Stimulated activated effector memory CD8-positive, alpha-beta T cell treated with anti-CD3 and anti-CD28 coated beads, Interleukin-12 subunit alpha, Interleukin-12 subunit beta, amount 100 ng/mL, for 72 hours (primary cell): ENCODE data around the gene ADAM15.

Source experiments
- ATAC-seq: fragments of 150-1000 bp; cut with Tn5 transposase; 2 replicates; pipeline ENCODE4 v1.10.0; 2021
- DNase-seq, 2 donors: peaks; one replicate each; pipeline ENCODE4 v3.0.0; 2021 to 2022; ENCODE audit warnings: low spot score in 2 of 2
- H3K27ac Mint-ChIP-seq: one replicate; pipeline ENCODE4 v1.8.0; 2022; ENCODE audit warnings: mild to moderate bottlenecking, mixed read lengths
- H3K36me3 Mint-ChIP-seq: one replicate; pipeline ENCODE4 v1.8.0; 2022; ENCODE audit warnings: mild to moderate bottlenecking, mixed read lengths
- H3K4me1 Mint-ChIP-seq: one replicate; pipeline ENCODE4 v1.8.0; 2022; ENCODE audit warnings: mixed read lengths
- H3K4me3 Mint-ChIP-seq: one replicate; pipeline ENCODE4 v1.8.0; 2022; ENCODE audit warnings: mild to moderate bottlenecking, mixed read lengths
- H3K9me3 Mint-ChIP-seq: one replicate; pipeline ENCODE4 v1.8.0; 2022; ENCODE audit warnings: mixed read lengths

The ADAM15 gene

DNA sequence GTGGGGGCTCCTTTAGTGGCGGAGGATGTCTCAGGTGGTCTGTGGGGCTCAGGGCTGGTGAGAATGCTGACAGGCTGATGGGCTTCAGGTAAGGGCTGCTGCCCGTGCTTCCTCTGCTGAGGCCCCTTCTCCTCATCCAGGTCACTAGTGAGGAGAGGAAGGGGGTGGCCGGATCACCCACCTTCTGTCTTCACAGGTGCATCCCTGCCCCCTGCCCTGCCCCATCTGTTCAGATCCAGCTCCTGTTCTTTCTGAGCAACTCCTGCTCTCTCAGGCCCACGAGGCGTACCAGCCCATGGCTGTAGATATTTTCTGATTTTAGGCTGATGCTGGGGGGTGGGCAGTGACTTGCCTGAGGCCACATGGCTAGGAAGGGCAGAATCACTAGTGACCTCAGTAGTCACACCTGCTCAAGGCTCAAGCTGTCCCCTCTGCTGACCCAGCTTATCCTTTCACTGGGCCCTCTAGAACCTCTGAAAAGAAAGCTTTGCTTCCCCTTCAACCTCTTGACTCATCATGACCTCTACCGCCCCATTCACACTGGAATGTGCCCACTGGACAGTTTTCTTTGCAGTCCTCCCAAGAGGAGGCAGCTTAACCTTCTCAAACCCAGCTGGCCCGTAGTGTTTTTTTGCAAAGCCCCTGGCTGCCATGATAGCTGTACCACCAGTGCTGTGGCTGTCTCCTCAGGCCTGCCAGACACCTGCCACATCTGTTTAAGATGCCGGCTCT is 32.3 kb upstream of the ADAM15 start:
- peaks cover 63% of the 10 kb centered on the region for H3K36me3 Mint-ChIP-seq
- ATAC-seq (no peak), DNase-seq (no peak)
- peak overlapping the region; percentile 65 for H3K27ac Mint-ChIP-seq
- H3K9me3 Mint-ChIP-seq, result no peaks in the 10 kb centered on the region
- H3K4me3 Mint-ChIP-seq, result no peak overlapping the region
- peaks cover 43% of the 10 kb centered on the region for H3K4me1 Mint-ChIP-seq

GRCh38 chr1:155019377-155020245 is 31.5 kb upstream of the ADAM15 start:
- no peak for ATAC-seq
- Mint-ChIP-seq H3K9me3 (no peaks in the 10 kb centered on the region), H3K27ac (peak overlapping the region; percentile 65), H3K4me1 (peaks cover 40% of the 10 kb centered on the region), H3K36me3 (peaks cover 57% of the 10 kb centered on the region), H3K4me3 (no peak overlapping the region)
- no peak for DNase-seq

DNA sequence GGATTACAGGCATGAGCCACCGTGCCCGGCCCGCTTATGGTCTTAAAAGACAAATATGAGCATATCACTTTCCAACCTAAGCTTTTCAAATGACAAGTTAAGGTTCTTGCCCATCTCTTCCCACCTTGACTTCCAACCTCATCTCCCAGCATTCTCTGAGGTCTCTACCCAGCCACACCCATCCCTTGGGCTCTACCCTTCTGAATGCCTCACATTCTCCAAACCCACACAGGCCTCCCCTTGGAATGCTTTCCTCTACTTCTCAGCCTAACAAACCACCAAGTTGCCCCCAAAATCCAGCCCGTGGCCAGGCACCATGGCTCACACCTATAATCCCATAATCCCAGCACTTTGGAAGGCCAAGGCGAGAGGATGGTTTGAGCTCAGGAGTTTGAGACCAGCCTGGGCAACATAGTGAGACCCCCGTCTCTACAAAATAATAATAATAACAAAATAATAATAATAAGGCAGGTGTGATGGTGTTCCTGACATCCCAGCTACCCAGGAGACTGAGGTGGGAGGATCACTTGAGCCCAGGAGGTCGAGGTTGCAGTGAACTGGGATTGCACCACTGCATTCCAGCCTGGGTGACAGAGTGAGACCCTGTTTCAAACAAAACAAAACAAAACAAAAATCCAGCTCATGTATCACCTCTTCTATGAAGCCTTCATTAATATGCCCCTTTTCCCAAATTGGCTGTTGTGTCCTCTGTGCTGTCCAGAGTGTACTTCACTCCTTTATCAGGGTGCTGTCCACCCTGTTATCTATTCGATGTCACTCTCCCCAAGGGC is 28.8 kb upstream of the ADAM15 start:
- no peaks in the 10 kb centered on the region for H3K9me3 Mint-ChIP-seq
- DNase-seq, result no peak
- ATAC-seq, result no peak
- no peak overlapping the region for H3K4me3 Mint-ChIP-seq
- peaks cover 31% of the 10 kb centered on the region for H3K36me3 Mint-ChIP-seq
- H3K27ac Mint-ChIP-seq, result peak overlapping the region; percentile 15
- peaks cover 24% of the 10 kb centered on the region for H3K4me1 Mint-ChIP-seq

DNA sequence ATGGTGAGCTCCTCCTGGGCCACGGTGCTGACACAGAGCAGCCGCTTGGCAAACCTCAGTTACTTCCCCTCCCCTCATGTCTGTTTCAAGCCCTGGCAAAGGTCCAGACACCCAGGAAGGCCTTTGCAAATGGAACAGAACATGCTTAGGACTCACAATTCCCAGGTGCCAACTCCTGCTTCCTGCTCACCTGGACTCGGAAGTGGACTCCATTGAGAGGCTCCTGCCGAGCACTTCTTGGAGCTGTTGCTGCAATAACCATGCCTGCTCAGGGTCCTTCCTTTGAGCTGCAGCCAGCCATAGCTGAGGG is 28.2 kb upstream of the ADAM15 start:
- Mint-ChIP-seq H3K4me1 (peaks cover 20% of the 10 kb centered on the region), H3K36me3 (peaks cover 31% of the 10 kb centered on the region), H3K4me3 (no peak overlapping the region), H3K9me3 (no peaks in the 10 kb centered on the region), H3K27ac (no peak overlapping the region)
- ATAC-seq, result no peak
- DNase-seq, result no peak

DNA sequence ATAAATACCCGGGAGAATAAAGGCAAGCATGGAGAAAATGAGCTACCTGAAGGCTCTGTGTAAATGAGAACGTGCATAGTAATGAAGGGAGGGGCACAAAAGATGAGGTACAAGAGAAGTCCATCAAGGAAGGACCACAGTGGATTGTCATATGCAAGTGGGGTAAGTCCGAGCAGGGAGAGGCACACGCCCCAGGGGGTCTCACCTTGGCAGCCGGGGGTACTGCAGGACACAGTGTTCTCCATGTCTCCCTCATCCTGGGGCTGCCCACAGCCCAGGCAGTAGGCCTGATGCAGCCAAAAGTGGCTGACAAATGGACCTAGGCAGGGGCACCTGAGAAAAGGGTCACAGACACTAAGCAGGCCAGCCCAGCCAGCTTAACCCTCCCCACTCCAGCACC is 27.5 kb upstream of the ADAM15 start:
- DNase-seq (no peak), ATAC-seq (no peak)
- Mint-ChIP-seq H3K4me1 (peaks cover 15% of the 10 kb centered on the region), H3K4me3 (no peak overlapping the region), H3K27ac (no peak overlapping the region), H3K9me3 (no peaks in the 10 kb centered on the region), H3K36me3 (peaks cover 29% of the 10 kb centered on the region)

DNA sequence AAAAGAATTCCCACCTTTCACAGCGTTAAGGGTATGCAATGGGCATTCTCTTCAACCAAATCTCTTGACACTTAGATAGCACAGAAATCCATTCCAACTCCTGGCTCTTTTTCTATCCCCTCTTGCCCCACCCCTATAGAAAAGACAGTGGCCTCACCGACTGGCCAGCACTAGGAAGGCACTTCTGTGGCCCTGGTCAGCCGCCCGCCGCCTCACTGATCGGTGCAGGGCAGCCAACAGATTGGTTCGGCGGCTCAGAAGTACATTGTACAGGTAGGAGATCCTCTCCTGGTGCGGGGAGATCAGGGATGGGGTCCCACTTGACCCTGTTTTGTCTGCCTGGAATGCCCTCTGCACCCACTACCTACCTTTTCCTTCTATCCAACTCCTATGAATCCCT is 26.8 kb upstream of the ADAM15 start:
- ATAC-seq (no peak), DNase-seq (no peak)
- H3K4me1 Mint-ChIP-seq, result peaks cover 8% of the 10 kb centered on the region
- no peak overlapping the region for H3K4me3 Mint-ChIP-seq
- peaks cover 22% of the 10 kb centered on the region for H3K36me3 Mint-ChIP-seq
- H3K27ac Mint-ChIP-seq, result no peak overlapping the region
- no peaks in the 10 kb centered on the region for H3K9me3 Mint-ChIP-seq

DNA sequence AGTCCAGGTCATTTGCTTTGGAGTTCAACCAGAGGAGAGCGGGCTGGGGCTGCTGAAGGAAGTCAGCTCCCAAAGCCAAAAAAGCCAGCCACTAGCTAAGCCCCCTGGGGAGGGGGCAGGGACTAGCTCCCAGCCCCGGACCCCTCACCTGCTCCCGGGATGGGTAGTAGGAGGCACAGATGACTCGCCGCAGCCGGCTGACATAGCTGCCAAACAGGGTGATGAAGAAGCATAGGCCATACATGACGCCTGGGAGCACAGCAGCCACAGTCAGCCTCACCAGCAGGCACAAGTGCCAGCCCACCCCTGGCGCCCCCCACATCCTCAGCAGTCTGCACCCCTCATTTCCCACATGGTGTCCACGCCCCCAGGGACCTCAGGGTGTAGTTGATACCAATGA is 25.0 kb upstream of the ADAM15 start:
- no peaks in the 10 kb centered on the region for H3K4me1 Mint-ChIP-seq
- H3K4me3 Mint-ChIP-seq, result no peak overlapping the region
- H3K9me3 Mint-ChIP-seq, result no peaks in the 10 kb centered on the region
- DNase-seq, result no peak
- no peak for ATAC-seq
- H3K27ac Mint-ChIP-seq, result no peak overlapping the region
- H3K36me3 Mint-ChIP-seq, result peaks cover 5% of the 10 kb centered on the region

DNA sequence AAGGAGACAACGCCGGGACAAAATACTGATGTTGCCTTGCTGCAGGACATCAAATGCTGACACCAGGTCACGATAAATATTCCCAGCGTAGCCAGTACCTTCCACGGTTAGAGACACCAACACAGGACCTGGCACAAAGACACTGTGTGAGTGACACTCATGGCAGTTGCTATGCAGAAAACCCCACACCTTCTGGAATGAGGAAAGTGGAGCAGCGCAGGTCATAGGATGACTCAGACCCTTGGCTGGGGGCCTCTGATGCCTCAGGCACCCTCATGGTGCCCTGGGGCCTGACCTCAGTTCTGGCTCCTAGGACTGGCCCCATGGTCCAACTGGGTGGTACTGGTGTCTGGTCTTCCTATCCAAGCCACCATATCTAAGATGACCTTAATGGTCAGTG is 24.5 kb upstream of the ADAM15 start:
- ATAC-seq (peak; percentile 62), DNase-seq (no peak)
- no peaks in the 10 kb centered on the region for H3K4me1 Mint-ChIP-seq

DNA sequence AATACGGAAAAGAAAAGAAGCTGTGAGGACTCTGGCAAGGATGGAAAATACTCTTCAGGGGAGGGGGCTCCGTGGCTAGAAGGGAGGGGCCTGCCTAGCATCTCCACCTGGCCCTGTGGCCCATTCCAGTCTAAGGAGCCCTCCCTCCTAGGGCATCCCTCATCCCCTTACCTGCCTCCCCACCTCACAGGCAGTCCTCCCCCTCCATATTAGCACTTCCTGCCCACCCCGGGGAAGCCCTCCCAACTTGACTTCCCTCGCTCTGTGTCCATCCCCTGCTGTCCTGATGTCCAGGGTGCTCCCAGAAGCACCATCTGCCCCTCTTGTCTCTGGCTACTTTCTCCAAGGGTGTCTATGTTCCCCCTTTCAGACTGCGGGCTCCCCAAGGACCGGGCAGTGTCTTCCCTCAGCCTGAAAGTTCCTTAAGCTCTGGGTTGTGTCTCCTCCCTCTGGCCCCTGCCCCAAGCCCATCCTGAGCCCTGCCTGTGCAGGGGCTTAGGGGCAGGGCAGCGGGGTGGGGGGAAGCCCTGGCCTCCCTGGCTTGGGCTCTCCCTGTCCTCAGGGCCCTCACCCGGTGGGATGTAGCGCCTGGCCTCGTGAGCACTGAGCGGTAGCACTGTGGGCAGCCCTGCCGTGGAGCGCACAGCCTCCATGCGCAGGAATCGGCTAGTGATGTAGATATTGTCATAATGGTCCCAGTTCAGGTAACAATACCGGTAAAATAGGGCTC is 21.4 kb upstream of the ADAM15 start:
- H3K4me3 Mint-ChIP-seq, result no peak overlapping the region
- ATAC-seq (no peak), DNase-seq (no peak)
- H3K4me1 Mint-ChIP-seq, result no peaks in the 10 kb centered on the region
- no peaks in the 10 kb centered on the region for H3K36me3 Mint-ChIP-seq
- peak overlapping the region; percentile 29 for H3K27ac Mint-ChIP-seq
- H3K9me3 Mint-ChIP-seq, result no peaks in the 10 kb centered on the region

More for the DNA sequence above, 24.5 kb upstream of the ADAM15 start:
- H3K9me3 Mint-ChIP-seq, result no peaks in the 10 kb centered on the region
- H3K4me3 Mint-ChIP-seq, result no peak overlapping the region
- H3K27ac Mint-ChIP-seq, result no peak overlapping the region
- peaks cover 5% of the 10 kb centered on the region for H3K36me3 Mint-ChIP-seq

DNA sequence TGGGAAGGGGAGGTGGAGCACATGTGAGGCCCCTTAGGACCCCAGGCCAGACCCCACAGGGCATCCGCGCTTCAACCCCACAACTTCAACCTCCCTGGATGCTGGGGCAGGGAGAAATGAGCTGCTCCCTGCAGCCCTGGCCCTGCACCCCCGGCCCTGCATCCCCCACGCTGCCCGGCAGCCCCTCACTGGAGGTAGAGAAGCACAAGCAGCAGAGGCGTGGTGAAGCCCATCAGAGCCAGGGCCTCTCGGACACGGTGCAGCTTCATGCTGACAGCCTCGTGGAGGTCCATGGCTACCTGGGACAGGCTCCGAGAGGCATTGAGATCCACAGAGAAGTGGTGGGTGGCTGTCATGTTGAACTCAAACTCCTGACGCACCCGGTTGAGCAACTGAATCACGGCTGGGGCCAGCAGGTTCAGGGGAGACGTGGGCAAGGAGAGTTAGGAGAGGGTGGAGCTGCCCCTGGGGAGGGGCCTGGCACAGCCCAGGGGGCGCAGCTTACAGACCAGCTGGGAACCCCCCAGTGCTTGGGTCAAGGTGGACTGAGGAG is 20.8 kb upstream of the ADAM15 start:
- H3K9me3 Mint-ChIP-seq, result no peaks in the 10 kb centered on the region
- no peaks in the 10 kb centered on the region for H3K36me3 Mint-ChIP-seq
- DNase-seq (no peak), ATAC-seq (no peak)
- H3K4me1 Mint-ChIP-seq, result no peaks in the 10 kb centered on the region
- H3K27ac Mint-ChIP-seq, result no peak overlapping the region
- H3K4me3 Mint-ChIP-seq, result no peak overlapping the region

DNA sequence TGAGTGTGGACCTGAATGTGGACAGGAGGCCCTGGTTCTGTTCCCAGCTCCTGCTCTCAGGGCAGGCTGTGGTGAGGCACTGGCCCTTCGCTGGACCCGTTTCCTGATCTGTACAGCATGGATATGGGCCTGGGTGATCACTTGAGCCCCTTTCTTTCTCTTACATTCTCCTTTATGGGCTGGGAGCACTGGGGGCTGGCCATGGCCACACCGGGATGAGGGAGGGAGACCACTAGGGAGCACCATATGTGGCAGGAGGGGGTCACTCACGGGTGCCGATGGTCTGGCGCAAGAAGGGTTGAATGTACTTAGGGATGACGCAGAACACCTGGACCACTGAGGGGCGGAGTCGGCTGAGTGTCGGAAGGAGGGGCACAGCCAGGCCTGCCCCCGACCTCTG is 20.2 kb upstream of the ADAM15 start:
- no peaks in the 10 kb centered on the region for H3K9me3 Mint-ChIP-seq
- no peak overlapping the region for H3K27ac Mint-ChIP-seq
- no peak overlapping the region for H3K4me3 Mint-ChIP-seq
- H3K36me3 Mint-ChIP-seq, result no peaks in the 10 kb centered on the region
- no peaks in the 10 kb centered on the region for H3K4me1 Mint-ChIP-seq
- DNase-seq, result no peak
- ATAC-seq, result no peak

DNA sequence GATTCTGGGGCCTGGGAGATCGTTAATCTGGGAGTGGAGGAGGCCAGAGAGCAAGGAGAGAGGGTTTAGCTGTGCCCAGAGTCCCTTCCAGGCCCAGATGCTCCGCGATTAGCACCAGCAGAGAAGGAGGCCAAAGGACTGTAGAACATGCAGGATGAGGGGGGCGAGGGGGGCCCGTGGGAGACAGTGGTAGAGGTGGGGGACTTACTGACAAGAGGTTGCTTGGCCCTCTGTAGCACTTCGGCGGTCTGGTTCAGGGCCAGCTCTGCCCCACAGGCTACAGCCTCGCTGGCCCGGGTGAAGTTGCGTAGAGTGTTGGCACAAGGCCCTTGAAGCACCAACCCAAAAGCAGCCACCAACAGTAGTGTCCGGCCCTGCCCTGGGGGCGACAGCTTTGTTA is 18.2 kb upstream of the ADAM15 start:
- H3K4me3 Mint-ChIP-seq, result no peak overlapping the region
- H3K4me1 Mint-ChIP-seq, result no peaks in the 10 kb centered on the region
- H3K27ac Mint-ChIP-seq, result peak overlapping the region; percentile 54
- no peaks in the 10 kb centered on the region for H3K9me3 Mint-ChIP-seq
- ATAC-seq (no peak), DNase-seq (no peak)
- no peaks in the 10 kb centered on the region for H3K36me3 Mint-ChIP-seq

DNA sequence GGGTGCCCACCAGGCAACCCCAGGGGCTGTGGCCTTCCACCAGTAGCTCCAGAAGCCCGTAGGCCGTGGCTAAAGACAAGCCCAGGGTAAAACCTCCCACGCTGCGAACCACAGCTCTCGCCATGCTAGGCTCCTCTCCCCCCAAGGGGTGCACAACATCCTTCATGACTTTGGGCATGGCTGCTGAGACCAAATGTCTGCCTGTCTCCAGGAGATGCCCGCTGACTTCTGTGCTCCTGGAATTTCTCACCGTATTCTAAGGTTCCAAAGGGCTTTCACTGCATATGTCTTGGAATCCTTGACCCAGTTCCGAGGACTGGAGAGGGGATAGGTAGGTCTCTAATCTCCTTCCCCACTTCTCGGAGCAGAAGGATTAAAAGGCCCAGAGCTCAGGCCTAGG is 17.6 kb upstream of the ADAM15 start, which contains the start of the genes DCST1 and DCST2:
Gene DCST1 (plus strand): TSS at position 301 of the 400 bp plus-strand sequence. CDS start 213 bp downstream, outside the sequence.
Gene DCST2 (minus strand): TSS at position 258 of the 400 bp plus-strand sequence. CDS start 80 bp downstream, at position 178.
- H3K9me3 Mint-ChIP-seq, result no peaks in the 10 kb centered on the region
- no peak for ATAC-seq
- no peak within 1 kb of the TSS for H3K4me3 Mint-ChIP-seq
- H3K27ac Mint-ChIP-seq, result peak within 1 kb of the TSS; percentile 54
- H3K36me3 Mint-ChIP-seq, result no peaks in the 10 kb centered on the region
- no peaks in the 10 kb centered on the region for H3K4me1 Mint-ChIP-seq
- DNase-seq, result no peak

- ATAC-seq, result no peak
- no peak for DNase-seq
Measured at GRCh38 chr1:155034318-155035208, 16.6 kb upstream of the ADAM15 start.

More at GRCh38 chr1:155034318-155035208, 16.6 kb upstream of the ADAM15 start:
- H3K36me3 Mint-ChIP-seq, result no peaks in the 10 kb centered on the region
- H3K4me1 Mint-ChIP-seq, result no peaks in the 10 kb centered on the region
- no peak overlapping the region for H3K4me3 Mint-ChIP-seq
- no peak overlapping the region for H3K27ac Mint-ChIP-seq
- no peaks in the 10 kb centered on the region for H3K9me3 Mint-ChIP-seq
